ENCODE data around the gene ZNF716.

DNA sequence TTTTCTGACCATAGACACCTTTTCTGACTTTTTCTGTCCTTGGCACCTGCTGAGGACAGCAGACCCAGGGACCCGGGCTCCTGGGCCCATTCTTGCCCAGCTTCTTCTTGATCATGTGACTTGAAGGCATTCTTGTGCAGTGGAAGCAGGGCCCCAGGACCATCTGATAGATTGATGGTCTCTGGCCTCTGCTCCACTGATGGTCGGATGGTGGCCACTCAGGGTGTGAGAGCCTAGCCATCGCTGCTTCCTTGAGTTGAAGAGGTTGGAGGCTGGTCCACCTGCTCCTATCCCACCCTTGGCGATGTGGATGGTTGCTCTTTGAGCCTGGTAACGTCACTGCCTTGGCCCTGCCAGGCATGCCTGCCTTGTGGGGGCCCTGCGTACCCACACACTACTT, 37.8 kb upstream of the ZNF716 start:
- TF ChIP-seq CTCF (IDR thresholded peaks at IDR 0.05): no peak
- TF ChIP-seq POLR2A (IDR thresholded peaks at IDR 0.05): no peak

All from heart left ventricle (tissue), 13 donors.